ENCODE data around the gene FLNC.

- TF ChIP-seq LEF1 (IDR thresholded peaks at IDR 0.05; ENCODE audit: borderline replicate concordance) (no peak), HDGF (IDR thresholded peaks at IDR 0.05; ENCODE audit: borderline replicate concordance) (no peak), ELF4 (IDR thresholded peaks at IDR 0.05) (no peak), SUZ12 (IDR thresholded peaks at IDR 0.05) (no peak), SP1 (IDR thresholded peaks at IDR 0.05) (no peak), BHLHE40 (IDR thresholded peaks at IDR 0.05; ENCODE audit: borderline replicate concordance) (no peak), L3MBTL2 (conservative IDR thresholded peaks at IDR 0.05) (no peak)
Observed at GRCh38 chr7:128845987-128846386, 15.8 kb downstream of the FLNC start.
